Neural cell (in vitro differentiated cells): ENCODE measurements around the gene IFT74. TPM values are rescaled to one million over a fixed set of nuclear protein-coding genes. Genes with fewer than 3 reads are reported as not detected.

ENCODE experiments used
- H2AFZ ChIP-seq: fragments of 200-600, 300-800 bp; sonication (generic), shearing (Covaris generic); 2 replicates; pipeline ENCODE4 v1.6.0; 2014; ENCODE audit warnings: low read depth, mild to moderate bottlenecking, antibody characterized with exemption, low read length, moderate library complexity
- H3F3A ChIP-seq: fragments of 200-600 bp; shearing (Covaris generic); 2 replicates; pipeline ENCODE4 v1.6.1; 2016; ENCODE audit warnings: mild to moderate bottlenecking, moderate library complexity, mixed read lengths, antibody characterized with exemption, low read length; ENCODE audit not compliant: insufficient read depth, poor library complexity, severe bottlenecking
- H3K27ac ChIP-seq: fragments of 200-600, 300-800 bp; sonication (generic), shearing (Covaris generic); 2 replicates; pipeline ENCODE4 v1.5.1; 2014; ENCODE audit warnings: mild to moderate bottlenecking, low read length, moderate library complexity
- H3K27me3 ChIP-seq: fragments of 300-800, 200-600 bp; sonication (generic), shearing (Covaris generic); 2 replicates; pipeline ENCODE4 v1.6.0; 2014; ENCODE audit warnings: mild to moderate bottlenecking, low read depth, low read length, moderate library complexity; ENCODE audit not compliant: insufficient read depth
- H3K36me3 ChIP-seq: fragments of 300-800, 200-600 bp; sonication (generic), shearing (Covaris generic); 2 replicates; pipeline ENCODE4 v1.5.1; 2014; ENCODE audit warnings: mild to moderate bottlenecking, antibody characterized with exemption, low read length, moderate library complexity; ENCODE audit not compliant: insufficient read depth
- H3K4me2 ChIP-seq: fragments of 300-800, 200-600 bp; sonication (generic), shearing (Covaris generic); 2 replicates; pipeline ENCODE4 v1.6.0; 2014; ENCODE audit warnings: mild to moderate bottlenecking, low read length
- H3K4me3 ChIP-seq: fragments of 300-800, 200-600 bp; sonication (generic), shearing (Covaris generic); 2 replicates; pipeline ENCODE4 v1.5.1; 2014; ENCODE audit warnings: mild to moderate bottlenecking, low read length, moderate library complexity
- H3K79me2 ChIP-seq: fragments of 200-600 bp; shearing (Covaris generic); replicated peaks from 2 replicates; pipeline ENCODE4 v1.6.0; 2014; ENCODE audit warnings: mild to moderate bottlenecking, low read length, moderate library complexity; ENCODE audit not compliant: insufficient read depth
- H3K9ac ChIP-seq: fragments of 300-800, 200-600 bp; sonication (generic), shearing (Covaris generic); 2 replicates; pipeline ENCODE4 v1.6.1; 2016; ENCODE audit warnings: mild to moderate bottlenecking, low read length, mixed read lengths
- H3K9me2 ChIP-seq: fragments of 200-600 bp; shearing (Covaris generic); 2 replicates; pipeline ENCODE4 v1.6.1; 2016; ENCODE audit warnings: mild to moderate bottlenecking, low read length, mixed read lengths; ENCODE audit not compliant: insufficient read depth
- H3K9me3 ChIP-seq: fragments of 200-600, 300-800 bp; sonication (generic), shearing (Covaris generic); 2 replicates; pipeline ENCODE4 v1.6.1; 2016; ENCODE audit warnings: mild to moderate bottlenecking, mixed run types, low read length, moderate library complexity, mixed read lengths
- H4K20me1 ChIP-seq: fragments of 200-600 bp; shearing (Covaris generic); 2 replicates; pipeline ENCODE4 v1.6.1; 2016; ENCODE audit warnings: mild to moderate bottlenecking, mixed run types; ENCODE audit not compliant: insufficient read depth
- EP300 ChIP-seq: fragments of 450-650 bp; conservative IDR thresholded peaks from 2 replicates; pipeline ENCODE4 v1.6.1; 2014; ENCODE audit warnings: antibody characterized with exemption, mild to moderate bottlenecking, moderate library complexity; ENCODE audit not compliant: poor library complexity, severe bottlenecking
- EZH2 ChIP-seq: fragments of 200-600, 300-800 bp; shearing (Covaris generic), sonication (generic); IDR thresholded peaks from 2 replicates; pipeline ENCODE4 v1.6.1; 2014; ENCODE audit warnings: antibody characterized with exemption, low read length, borderline replicate concordance, mild to moderate bottlenecking; ENCODE audit not compliant: insufficient read depth, poor library complexity, severe bottlenecking
- MXI1 ChIP-seq: fragments of 450-650 bp; conservative IDR thresholded peaks from 2 replicates; pipeline ENCODE4 v1.6.1; 2014; ENCODE audit warnings: antibody characterized with exemption, mild to moderate bottlenecking; ENCODE audit not compliant: poor library complexity, severe bottlenecking
- POLR2AphosphoS5 ChIP-seq: IDR thresholded peaks from 2 replicates; pipeline ENCODE4 v1.6.1; 2012
- RAD21 ChIP-seq: fragments of 450-650 bp; conservative IDR thresholded peaks from 2 replicates; pipeline ENCODE4 v1.6.1; 2014; ENCODE audit warnings: antibody characterized with exemption, mild to moderate bottlenecking, moderate library complexity
- SMC3 ChIP-seq: fragments of 450-650 bp; conservative IDR thresholded peaks from 2 replicates; pipeline ENCODE4 v1.6.1; 2014; ENCODE audit warnings: antibody characterized with exemption, mild to moderate bottlenecking, moderate library complexity; ENCODE audit not compliant: poor library complexity
- TAF1 ChIP-seq: IDR thresholded peaks from 2 replicates; pipeline ENCODE4 v1.6.1; 2012; ENCODE audit warnings: low read depth
- polyA plus RNA-seq: library from polyadenylated mRNA; depleted of rRNA; stranded (reverse); fragments of >200 nt; gene quantifications from 2 replicates; pipeline ENCODE4 v1.2.3, GENCODE V29; 2014
- TF ChIP-seq, protein P1 (sequence below): IDR thresholded peaks from 2 replicates; pipeline ENCODE4 v1.6.1; 2012; ENCODE audit warnings: borderline replicate concordance
- TF ChIP-seq, protein P2 (sequence below): fragments of 450-650 bp; IDR thresholded peaks from 2 replicates; pipeline ENCODE4 v1.5.1; 2014; ENCODE audit warnings: antibody characterized with exemption, mild to moderate bottlenecking, moderate library complexity; ENCODE audit not compliant: poor library complexity, severe bottlenecking

The IFT74 gene
- polyA plus RNA-seq, 1 donor from 2014 or later, result 10.9 TPM

DNA sequence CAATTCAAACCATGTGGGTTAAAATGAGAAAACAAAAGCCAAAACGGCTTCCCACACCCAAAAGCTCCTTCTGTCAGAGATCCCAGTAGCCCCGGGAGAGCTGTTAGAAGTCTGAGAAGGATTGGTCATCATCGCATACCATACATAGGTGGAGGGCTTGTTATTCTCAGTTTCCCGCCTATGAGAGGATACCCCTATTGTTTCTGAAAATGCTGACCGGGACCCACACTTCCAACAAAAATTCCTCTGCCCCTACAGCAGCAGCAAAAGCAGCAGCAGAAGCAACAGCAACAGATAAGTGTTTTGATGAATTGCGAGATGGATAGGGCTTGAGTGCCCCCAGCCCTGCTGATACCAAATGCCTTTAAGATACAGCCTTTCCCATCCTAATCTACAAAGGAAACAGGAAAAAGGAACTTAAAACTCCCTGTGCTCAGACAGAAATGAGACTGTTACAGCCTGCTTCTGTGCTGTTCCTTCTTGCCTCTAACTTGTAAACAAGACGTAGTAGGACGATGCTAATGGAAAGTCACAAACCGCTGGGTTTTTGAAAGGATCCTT, 152.8 kb downstream of the IFT74 start, which contains the start of gene TEK:
Gene TEK, plus strand, starts transcription at position 245 of the 561 bp plus-strand sequence. CDS start 366 bp downstream, outside the sequence.
- Histone ChIP-seq H3K9ac (no peak within 1 kb of the TSS), H3K9me3 (no peaks in the 10 kb centered on the region), H3K4me3 (no peak within 1 kb of the TSS), H3K79me2 (no peaks in the 10 kb centered on the region), H3K27ac (no peak within 1 kb of the TSS), H3K9me2 (no peaks in the 10 kb centered on the region), H2AFZ (no peak within 1 kb of the TSS), H3K4me2 (no peak within 1 kb of the TSS), H3K27me3 (no peaks in the 10 kb centered on the region), H3F3A (no peaks in the 10 kb centered on the region), H3K36me3 (no peaks in the 10 kb centered on the region), H4K20me1 (no peaks in the 10 kb centered on the region)
- TF ChIP-seq MXI1 (no peak), RAD21 (no peak), TAF1 (no peak), EP300 (no peak), EZH2 (no peak), POLR2AphosphoS5 (no peak), SMC3 (no peak)
- TF ChIP-seq, protein P1, sequence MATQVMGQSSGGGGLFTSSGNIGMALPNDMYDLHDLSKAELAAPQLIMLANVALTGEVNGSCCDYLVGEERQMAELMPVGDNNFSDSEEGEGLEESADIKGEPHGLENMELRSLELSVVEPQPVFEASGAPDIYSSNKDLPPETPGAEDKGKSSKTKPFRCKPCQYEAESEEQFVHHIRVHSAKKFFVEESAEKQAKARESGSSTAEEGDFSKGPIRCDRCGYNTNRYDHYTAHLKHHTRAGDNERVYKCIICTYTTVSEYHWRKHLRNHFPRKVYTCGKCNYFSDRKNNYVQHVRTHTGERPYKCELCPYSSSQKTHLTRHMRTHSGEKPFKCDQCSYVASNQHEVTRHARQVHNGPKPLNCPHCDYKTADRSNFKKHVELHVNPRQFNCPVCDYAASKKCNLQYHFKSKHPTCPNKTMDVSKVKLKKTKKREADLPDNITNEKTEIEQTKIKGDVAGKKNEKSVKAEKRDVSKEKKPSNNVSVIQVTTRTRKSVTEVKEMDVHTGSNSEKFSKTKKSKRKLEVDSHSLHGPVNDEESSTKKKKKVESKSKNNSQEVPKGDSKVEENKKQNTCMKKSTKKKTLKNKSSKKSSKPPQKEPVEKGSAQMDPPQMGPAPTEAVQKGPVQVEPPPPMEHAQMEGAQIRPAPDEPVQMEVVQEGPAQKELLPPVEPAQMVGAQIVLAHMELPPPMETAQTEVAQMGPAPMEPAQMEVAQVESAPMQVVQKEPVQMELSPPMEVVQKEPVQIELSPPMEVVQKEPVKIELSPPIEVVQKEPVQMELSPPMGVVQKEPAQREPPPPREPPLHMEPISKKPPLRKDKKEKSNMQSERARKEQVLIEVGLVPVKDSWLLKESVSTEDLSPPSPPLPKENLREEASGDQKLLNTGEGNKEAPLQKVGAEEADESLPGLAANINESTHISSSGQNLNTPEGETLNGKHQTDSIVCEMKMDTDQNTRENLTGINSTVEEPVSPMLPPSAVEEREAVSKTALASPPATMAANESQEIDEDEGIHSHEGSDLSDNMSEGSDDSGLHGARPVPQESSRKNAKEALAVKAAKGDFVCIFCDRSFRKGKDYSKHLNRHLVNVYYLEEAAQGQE, result no peak
- TF ChIP-seq, protein P2, sequence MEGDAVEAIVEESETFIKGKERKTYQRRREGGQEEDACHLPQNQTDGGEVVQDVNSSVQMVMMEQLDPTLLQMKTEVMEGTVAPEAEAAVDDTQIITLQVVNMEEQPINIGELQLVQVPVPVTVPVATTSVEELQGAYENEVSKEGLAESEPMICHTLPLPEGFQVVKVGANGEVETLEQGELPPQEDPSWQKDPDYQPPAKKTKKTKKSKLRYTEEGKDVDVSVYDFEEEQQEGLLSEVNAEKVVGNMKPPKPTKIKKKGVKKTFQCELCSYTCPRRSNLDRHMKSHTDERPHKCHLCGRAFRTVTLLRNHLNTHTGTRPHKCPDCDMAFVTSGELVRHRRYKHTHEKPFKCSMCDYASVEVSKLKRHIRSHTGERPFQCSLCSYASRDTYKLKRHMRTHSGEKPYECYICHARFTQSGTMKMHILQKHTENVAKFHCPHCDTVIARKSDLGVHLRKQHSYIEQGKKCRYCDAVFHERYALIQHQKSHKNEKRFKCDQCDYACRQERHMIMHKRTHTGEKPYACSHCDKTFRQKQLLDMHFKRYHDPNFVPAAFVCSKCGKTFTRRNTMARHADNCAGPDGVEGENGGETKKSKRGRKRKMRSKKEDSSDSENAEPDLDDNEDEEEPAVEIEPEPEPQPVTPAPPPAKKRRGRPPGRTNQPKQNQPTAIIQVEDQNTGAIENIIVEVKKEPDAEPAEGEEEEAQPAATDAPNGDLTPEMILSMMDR, result no peak

DNA sequence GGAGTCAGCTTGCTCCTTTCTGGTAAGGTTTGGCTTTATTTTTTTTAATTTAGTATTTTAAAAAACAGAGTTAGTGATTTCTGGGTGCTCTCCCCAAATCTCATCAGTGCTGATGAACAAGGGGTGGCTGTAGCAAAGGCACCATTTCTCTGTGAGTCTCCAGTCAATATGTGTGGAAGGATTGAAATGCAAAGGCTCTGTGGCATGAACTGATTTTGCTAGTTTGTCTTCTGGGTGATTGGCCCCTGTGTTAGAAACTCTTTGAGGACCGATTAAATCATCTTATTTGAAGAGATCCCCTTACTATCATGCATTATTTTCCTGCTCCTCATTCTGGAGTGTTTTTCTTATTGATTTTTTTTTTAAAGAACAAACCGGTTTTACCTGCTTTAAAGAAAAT, 153.4 kb downstream of the IFT74 start:
- Histone ChIP-seq H3K4me3 (no peak overlapping the region), H3K9ac (no peak overlapping the region), H3K9me3 (no peaks in the 10 kb centered on the region), H2AFZ (no peak overlapping the region), H3K27me3 (no peaks in the 10 kb centered on the region), H3F3A (no peaks in the 10 kb centered on the region), H3K36me3 (no peaks in the 10 kb centered on the region), H3K4me2 (no peak overlapping the region), H3K27ac (no peak overlapping the region), H3K9me2 (no peaks in the 10 kb centered on the region), H4K20me1 (no peaks in the 10 kb centered on the region), H3K79me2 (no peaks in the 10 kb centered on the region)
- TF ChIP-seq EZH2 (no peak), EP300 (no peak), TAF1 (no peak), SMC3 (no peak), MXI1 (no peak), POLR2AphosphoS5 (no peak), RAD21 (no peak)
- TF ChIP-seq, protein P2, result no peak
- TF ChIP-seq, protein P1, result no peak
